ENCODE data around the gene RANBP9. TPM values are rescaled to one million over a fixed set of nuclear protein-coding genes. Genes with fewer than 3 reads are reported as not detected.

The RANBP9 gene
- total and polyA plus RNA-seq, 9 of the 15 experiments (the other 6 are each of a cell fraction or from before 2014, with no cell fraction given): 27.5 to 130 (median 61.5) TPM

DNA sequence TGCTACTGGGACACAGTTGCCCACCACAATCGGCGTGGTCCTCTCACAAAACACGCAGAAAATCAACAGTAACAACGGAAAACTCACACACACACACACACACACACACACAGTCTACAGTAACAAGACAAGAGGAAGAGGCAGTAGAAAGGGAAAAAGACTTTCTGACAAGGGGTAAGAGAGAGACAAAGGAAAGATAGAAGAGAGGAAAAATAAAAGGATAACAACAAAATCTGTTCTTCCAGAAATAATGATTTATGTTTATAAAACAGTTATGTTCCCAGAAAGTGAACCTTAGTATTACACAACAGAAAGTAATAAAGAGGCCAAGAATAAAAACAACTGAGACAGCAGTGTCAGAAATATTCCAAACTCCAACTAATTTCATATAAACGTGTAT lies 2.9 kb downstream of the RANBP9 start (continued):
- TF ChIP-seq RUNX1 (IDR thresholded peaks at IDR 0.05; ENCODE audit: low read depth) (no peak), PTTG1 (tag; IDR thresholded peaks at IDR 0.05; ENCODE audit: low read depth) (no peak), ARNT (IDR thresholded peaks at IDR 0.05) (peak in 1 of 2 experiments; percentile 39; a peak in 1 of 4 replicates), ETV5 (CRISPR knock-in tag; IDR thresholded peaks at IDR 0.05; ENCODE audit: low read depth) (no peak), RAD51 (IDR thresholded peaks at IDR 0.05; ENCODE audit: borderline replicate concordance, low read depth) (no peak), SMAD2 (IDR thresholded peaks at IDR 0.05; ENCODE audit: low read depth, low read length) (no peak), ZFPM2 (CRISPR knock-in tag; IDR thresholded peaks at IDR 0.05) (no peak), FUS (optimal IDR thresholded peaks at IDR 0.05; ENCODE audit: low read depth, low read length) (no peak), TEAD1 (CRISPR knock-in tag; IDR thresholded peaks at IDR 0.05) (0 out of 4 replicates have a peak, but pooled peaks of 1 of the 2 experiments have one; percentile 33)
- TF ChIP-seq, protein P1, sequence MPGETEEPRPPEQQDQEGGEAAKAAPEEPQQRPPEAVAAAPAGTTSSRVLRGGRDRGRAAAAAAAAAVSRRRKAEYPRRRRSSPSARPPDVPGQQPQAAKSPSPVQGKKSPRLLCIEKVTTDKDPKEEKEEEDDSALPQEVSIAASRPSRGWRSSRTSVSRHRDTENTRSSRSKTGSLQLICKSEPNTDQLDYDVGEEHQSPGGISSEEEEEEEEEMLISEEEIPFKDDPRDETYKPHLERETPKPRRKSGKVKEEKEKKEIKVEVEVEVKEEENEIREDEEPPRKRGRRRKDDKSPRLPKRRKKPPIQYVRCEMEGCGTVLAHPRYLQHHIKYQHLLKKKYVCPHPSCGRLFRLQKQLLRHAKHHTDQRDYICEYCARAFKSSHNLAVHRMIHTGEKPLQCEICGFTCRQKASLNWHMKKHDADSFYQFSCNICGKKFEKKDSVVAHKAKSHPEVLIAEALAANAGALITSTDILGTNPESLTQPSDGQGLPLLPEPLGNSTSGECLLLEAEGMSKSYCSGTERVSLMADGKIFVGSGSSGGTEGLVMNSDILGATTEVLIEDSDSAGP (CRISPR knock-in tag; IDR thresholded peaks at IDR 0.05): no peak
- TF ChIP-seq, protein P2, sequence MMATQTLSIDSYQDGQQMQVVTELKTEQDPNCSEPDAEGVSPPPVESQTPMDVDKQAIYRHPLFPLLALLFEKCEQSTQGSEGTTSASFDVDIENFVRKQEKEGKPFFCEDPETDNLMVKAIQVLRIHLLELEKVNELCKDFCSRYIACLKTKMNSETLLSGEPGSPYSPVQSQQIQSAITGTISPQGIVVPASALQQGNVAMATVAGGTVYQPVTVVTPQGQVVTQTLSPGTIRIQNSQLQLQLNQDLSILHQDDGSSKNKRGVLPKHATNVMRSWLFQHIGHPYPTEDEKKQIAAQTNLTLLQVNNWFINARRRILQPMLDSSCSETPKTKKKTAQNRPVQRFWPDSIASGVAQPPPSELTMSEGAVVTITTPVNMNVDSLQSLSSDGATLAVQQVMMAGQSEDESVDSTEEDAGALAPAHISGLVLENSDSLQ (IDR thresholded peaks at IDR 0.05): no peak
- TF ChIP-seq, protein P3, sequence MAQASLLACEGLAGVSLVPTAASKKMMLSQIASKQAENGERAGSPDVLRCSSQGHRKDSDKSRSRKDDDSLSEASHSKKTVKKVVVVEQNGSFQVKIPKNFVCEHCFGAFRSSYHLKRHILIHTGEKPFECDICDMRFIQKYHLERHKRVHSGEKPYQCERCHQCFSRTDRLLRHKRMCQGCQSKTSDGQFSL (CRISPR knock-in tag; IDR thresholded peaks at IDR 0.05): no peak
- TF ChIP-seq, protein P3 (tag; IDR thresholded peaks at IDR 0.05): no peak
- TF ChIP-seq, protein P4, sequence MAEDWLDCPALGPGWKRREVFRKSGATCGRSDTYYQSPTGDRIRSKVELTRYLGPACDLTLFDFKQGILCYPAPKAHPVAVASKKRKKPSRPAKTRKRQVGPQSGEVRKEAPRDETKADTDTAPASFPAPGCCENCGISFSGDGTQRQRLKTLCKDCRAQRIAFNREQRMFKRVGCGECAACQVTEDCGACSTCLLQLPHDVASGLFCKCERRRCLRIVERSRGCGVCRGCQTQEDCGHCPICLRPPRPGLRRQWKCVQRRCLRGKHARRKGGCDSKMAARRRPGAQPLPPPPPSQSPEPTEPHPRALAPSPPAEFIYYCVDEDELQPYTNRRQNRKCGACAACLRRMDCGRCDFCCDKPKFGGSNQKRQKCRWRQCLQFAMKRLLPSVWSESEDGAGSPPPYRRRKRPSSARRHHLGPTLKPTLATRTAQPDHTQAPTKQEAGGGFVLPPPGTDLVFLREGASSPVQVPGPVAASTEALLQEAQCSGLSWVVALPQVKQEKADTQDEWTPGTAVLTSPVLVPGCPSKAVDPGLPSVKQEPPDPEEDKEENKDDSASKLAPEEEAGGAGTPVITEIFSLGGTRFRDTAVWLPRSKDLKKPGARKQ (CRISPR knock-in tag; IDR thresholded peaks at IDR 0.05): no peak
- TF ChIP-seq, protein P5, sequence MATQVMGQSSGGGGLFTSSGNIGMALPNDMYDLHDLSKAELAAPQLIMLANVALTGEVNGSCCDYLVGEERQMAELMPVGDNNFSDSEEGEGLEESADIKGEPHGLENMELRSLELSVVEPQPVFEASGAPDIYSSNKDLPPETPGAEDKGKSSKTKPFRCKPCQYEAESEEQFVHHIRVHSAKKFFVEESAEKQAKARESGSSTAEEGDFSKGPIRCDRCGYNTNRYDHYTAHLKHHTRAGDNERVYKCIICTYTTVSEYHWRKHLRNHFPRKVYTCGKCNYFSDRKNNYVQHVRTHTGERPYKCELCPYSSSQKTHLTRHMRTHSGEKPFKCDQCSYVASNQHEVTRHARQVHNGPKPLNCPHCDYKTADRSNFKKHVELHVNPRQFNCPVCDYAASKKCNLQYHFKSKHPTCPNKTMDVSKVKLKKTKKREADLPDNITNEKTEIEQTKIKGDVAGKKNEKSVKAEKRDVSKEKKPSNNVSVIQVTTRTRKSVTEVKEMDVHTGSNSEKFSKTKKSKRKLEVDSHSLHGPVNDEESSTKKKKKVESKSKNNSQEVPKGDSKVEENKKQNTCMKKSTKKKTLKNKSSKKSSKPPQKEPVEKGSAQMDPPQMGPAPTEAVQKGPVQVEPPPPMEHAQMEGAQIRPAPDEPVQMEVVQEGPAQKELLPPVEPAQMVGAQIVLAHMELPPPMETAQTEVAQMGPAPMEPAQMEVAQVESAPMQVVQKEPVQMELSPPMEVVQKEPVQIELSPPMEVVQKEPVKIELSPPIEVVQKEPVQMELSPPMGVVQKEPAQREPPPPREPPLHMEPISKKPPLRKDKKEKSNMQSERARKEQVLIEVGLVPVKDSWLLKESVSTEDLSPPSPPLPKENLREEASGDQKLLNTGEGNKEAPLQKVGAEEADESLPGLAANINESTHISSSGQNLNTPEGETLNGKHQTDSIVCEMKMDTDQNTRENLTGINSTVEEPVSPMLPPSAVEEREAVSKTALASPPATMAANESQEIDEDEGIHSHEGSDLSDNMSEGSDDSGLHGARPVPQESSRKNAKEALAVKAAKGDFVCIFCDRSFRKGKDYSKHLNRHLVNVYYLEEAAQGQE (IDR thresholded peaks at IDR 0.05; ENCODE audit: borderline replicate concordance): no peak
- TF ChIP-seq, protein P5 (CRISPR knock-in tag; IDR thresholded peaks at IDR 0.05; ENCODE audit: low read depth): no peak

Data from K562 (cell line).